ENCODE data around the gene TENM3. TPM values are rescaled to one million over a fixed set of nuclear protein-coding genes. Genes with fewer than 3 reads are reported as not detected.

TENM3 gene
- total and polyA plus RNA-seq, 2 of the 8 experiments (the other 6 are each of a cell fraction or from before 2014, with no cell fraction given): 36.9 to 69.3 TPM

- Histone ChIP-seq H2BK15ac (ENCODE audit: low read length) (no peak overlapping the region), H4K5ac (ENCODE audit: insufficient read length, low read depth, low read length) (no peak overlapping the region), H3K27ac (ENCODE audit: low read depth, low read length) (no peak overlapping the region), H3K27me3 (replicated peaks in 1 of 4; ENCODE audit: control insufficient read depth in 3 of 4, extremely low read depth in 1 of 4, insufficient read depth in 3 of 4, low read length in 3 of 4) (no peaks in the 10 kb centered on the region), H2BK120ac (replicated peaks; ENCODE audit: low read depth, low read length) (no peak overlapping the region), H3K4me2 (ENCODE audit: insufficient read depth in 1 of 2, low read depth in 2 of 2, low read length in 2 of 2) (no peak overlapping the region), H4K91ac (replicated peaks; ENCODE audit: insufficient read length, low read length) (peak overlapping the region; percentile 17), H3K4me3 (ENCODE audit: extremely low read depth in 1 of 4, insufficient read depth in 2 of 4, low read depth in 3 of 4, low read length in 4 of 4) (no peak overlapping the region), H3K9ac (replicated peaks in 1 of 4; ENCODE audit: extremely low read depth in 1 of 4, low read depth in 3 of 4, low read length in 3 of 4) (no peak overlapping the region), H3K4me1 (replicated peaks in 1 of 4; ENCODE audit: control insufficient read depth in 3 of 4, insufficient read depth in 4 of 4, low read length in 3 of 4) (peaks cover 0 to 4% (median 1%) of the 10 kb centered on the region in 4 experiments; a peak in 3 of 7 replicates), H3K14ac (ENCODE audit: insufficient read length) (no peak overlapping the region), H4K8ac (ENCODE audit: extremely low read depth, insufficient read depth, low read length) (no peak overlapping the region), H3K18ac (ENCODE audit: extremely low read depth, low read length) (peak overlapping the region; percentile 9; the same call in 1 of the 2 replicates), H2AFZ (ENCODE audit: low read length) (no peak overlapping the region), H3K56ac (replicated peaks; ENCODE audit: insufficient read length, low read depth, low read length) (no peak overlapping the region), H4K20me1 (replicated peaks in 1 of 2; ENCODE audit: control insufficient read depth in 1 of 2, insufficient read depth in 2 of 2, low read length in 2 of 2) (no peaks in the 10 kb centered on the region), H3K79me2 (ENCODE audit: control insufficient read depth in 1 of 2, insufficient read depth in 2 of 2, low read length in 2 of 2) (no peaks in the 10 kb centered on the region), H3K23ac (ENCODE audit: insufficient read length) (no peak overlapping the region), H2BK5ac (ENCODE audit: low read depth, low read length) (no peak overlapping the region), H2BK12ac (ENCODE audit: low read depth, low read length) (peak overlapping the region; percentile 80), H3K79me1 (ENCODE audit: low read depth, low read length) (no peaks in the 10 kb centered on the region; the same call in 1 of the 2 replicates), H3K9me3 (ENCODE audit: insufficient read depth in 2 of 2, low read depth in 1 of 2, low read length in 1 of 2) (no peaks in the 10 kb centered on the region), H3K4ac (replicated peaks; ENCODE audit: insufficient read length, low read depth, low read length) (no peak overlapping the region), H3K36me3 (ENCODE audit: control insufficient read depth in 2 of 4, insufficient read depth in 4 of 4, low read length in 3 of 4) (no peaks in the 10 kb centered on the region), H2BK20ac (ENCODE audit: low read length) (no peak overlapping the region), H3K23me2 (ENCODE audit: low read depth, low read length) (no peaks in the 10 kb centered on the region), H2AK5ac (ENCODE audit: low read depth, low read length) (peak overlapping the region; percentile 76; the same call in 1 of the 2 replicates)
- ChIA-PET CTCF (ENCODE audit: partially characterized antibody) (no interaction called here), POLR2A (ENCODE audit: partially characterized antibody) (interaction anchor here (1.8 kb wide), 1 partner anchor 20 kb away, joined by 4 read pairs; no protein-coding TSS in a partner anchor)
- FAIRE-seq: no peak
- DNase-seq (ENCODE audit: low read depth in 1 of 2, low spot score in 2 of 2): no peak
- 87% methylated on average over 4 of the region's 4 CpGs; no CpG with 5 or more reads in 1 of the 2 experiments for whole genome bisulfite sequencing, 2 experiments (ENCODE audit: extremely low coverage in 1 of 2, insufficient coverage in 1 of 2, insufficient read length in 1 of 2, insufficient replicate concordance in 2 of 2, low coverage in 1 of 2, low lambda C conversion rate in 2 of 2, missing lambda C conversion rate in 1 of 2)
- TF ChIP-seq SIX5 (IDR thresholded peaks at IDR 0.05; ENCODE audit: low read depth, low read length) (no peak), MAFK (IDR thresholded peaks at IDR 0.05; ENCODE audit: low read depth, low read length) (no peak), TCF12 (IDR thresholded peaks at IDR 0.05; ENCODE audit: low read depth, low read length) (no peak), RAD21 (IDR thresholded peaks at IDR 0.05 in 1 of 2, conservative IDR thresholded peaks at IDR 0.05 in 1 of 2; ENCODE audit: low read depth in 2 of 2, low read length in 2 of 2) (no peak), KDM4A (IDR thresholded peaks at IDR 0.05; ENCODE audit: low read depth, low read length, severe bottlenecking) (no peak), CBX8 (IDR thresholded peaks at IDR 0.05; ENCODE audit: borderline replicate concordance, low read depth, low read length) (no peak), EZH2 (IDR thresholded peaks at IDR 0.05; ENCODE audit: low read depth, low read length, severe bottlenecking) (no peak), BCL11A (IDR thresholded peaks at IDR 0.05; ENCODE audit: low read depth in 2 of 2, low read length in 2 of 2) (no peak), CHD1 (IDR thresholded peaks at IDR 0.05; ENCODE audit: low read depth, low read length) (no peak)
- TF ChIP-seq, protein P1, sequence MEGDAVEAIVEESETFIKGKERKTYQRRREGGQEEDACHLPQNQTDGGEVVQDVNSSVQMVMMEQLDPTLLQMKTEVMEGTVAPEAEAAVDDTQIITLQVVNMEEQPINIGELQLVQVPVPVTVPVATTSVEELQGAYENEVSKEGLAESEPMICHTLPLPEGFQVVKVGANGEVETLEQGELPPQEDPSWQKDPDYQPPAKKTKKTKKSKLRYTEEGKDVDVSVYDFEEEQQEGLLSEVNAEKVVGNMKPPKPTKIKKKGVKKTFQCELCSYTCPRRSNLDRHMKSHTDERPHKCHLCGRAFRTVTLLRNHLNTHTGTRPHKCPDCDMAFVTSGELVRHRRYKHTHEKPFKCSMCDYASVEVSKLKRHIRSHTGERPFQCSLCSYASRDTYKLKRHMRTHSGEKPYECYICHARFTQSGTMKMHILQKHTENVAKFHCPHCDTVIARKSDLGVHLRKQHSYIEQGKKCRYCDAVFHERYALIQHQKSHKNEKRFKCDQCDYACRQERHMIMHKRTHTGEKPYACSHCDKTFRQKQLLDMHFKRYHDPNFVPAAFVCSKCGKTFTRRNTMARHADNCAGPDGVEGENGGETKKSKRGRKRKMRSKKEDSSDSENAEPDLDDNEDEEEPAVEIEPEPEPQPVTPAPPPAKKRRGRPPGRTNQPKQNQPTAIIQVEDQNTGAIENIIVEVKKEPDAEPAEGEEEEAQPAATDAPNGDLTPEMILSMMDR (IDR thresholded peaks at IDR 0.05; ENCODE audit: control extremely low read depth in 1 of 3, insufficient read depth in 1 of 3, low read depth in 1 of 3, low read length in 3 of 3): no peak
These were observed 49.4 kb downstream of the TENM3 start for GRCh38 chr4:182292612-182293011.
